HG03139 (cell line): Measurements from ENCODE around the gene UPK3BL2.
"Not testable (repeated sequence)": the region's sequence is repeated elsewhere in the genome, so short reads cannot be mapped to it uniquely, and the experiment has no call there.

Experiments
- ATAC-seq: cut with Tn5 transposase; IDR thresholded peaks from one replicate; pipeline ENCODE4 v1.9.1; 2021; ENCODE audit not compliant: unreplicated experiment

Gene UPK3BL2, protein sequence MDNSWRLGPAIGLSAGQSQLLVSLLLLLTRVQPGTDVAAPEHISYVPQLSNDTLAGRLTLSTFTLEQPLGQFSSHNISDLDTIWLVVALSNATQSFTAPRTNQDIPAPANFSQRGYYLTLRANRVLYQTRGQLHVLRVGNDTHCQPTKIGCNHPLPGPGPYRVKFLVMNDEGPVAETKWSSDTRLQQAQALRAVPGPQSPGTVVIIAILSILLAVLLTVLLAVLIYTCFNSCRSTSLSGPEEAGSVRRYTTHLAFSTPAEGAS

DNA sequence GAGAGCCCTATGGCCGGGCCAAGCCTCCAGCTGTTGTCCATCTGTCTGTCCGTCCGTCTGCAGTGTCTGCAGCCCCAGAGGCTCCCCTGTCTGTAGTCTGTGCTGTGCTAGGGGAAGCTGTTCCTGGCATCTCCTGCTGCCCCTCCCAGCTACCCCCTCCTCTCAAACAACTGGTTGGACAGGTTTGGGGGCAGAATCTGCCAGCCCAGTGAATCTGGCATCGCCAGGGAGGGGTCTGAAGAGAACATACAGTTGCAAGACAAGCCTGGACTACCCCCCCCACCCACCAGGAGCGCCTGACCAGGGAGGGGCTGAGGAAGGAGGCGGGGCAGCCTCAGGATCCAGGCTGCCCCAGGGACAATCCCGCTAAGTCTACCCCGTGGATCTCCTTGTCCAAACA, at the start of gene UPK3BL2:
TSS of gene UPK3BL2 (minus strand) at position 101 of the 400 bp plus-strand sequence. CDS start at position 41, 60 bp downstream.
- not testable (repeated sequence) for ATAC-seq

DNA sequence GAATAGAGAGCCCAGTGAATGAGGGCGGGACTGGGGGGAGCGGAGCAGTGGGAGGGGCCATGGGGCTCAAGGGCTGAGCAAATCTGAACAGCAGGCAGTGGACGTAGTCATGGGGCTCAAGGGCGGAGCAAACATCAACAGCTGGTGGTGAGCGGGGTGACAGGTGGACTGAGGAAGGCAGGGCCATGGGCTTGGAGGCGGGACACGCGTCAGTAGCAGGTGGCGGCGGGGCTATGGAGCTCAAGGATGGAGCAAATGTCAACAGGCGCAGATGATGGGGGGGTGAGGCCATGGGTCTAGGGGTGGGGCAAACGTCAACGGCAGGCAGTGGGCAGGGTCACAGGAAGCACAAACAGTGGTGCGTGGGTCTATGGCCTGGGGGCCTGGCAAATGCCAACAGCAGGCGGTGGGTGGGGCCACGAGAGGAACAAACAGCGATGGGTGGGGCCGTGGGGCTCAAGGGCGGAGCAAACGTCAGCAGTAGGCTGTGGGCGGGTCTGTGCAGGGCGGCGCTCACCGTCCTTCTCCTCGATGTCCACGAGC, 49.1 kb upstream of the UPK3BL2 start:
- ATAC-seq, result peak; percentile 52

- ATAC-seq, result not testable (repeated sequence)
Observed at GRCh38 chr7:102589857-102590256, 46.4 kb upstream of the UPK3BL2 start.

DNA sequence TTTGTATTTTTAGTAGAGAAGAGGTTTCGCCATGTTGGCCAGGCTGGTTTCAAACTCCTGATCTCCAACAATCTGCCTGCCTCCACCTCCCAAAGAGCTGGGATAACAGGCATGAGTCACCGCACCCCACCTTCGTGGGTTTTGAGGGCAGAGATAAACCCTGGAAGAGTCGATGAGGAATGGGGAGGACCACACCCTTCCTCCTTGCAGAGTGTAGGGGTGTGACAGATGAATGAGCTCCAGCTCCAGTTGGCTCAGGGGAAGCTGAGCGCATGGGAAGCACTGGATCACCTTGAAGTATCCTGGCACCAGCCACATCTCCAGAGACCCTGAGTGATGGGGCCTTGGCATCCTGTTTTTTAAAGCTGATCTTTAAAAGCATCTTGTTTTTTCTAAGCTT, 40.0 kb upstream of the UPK3BL2 start:
- not testable (repeated sequence) for ATAC-seq

DNA sequence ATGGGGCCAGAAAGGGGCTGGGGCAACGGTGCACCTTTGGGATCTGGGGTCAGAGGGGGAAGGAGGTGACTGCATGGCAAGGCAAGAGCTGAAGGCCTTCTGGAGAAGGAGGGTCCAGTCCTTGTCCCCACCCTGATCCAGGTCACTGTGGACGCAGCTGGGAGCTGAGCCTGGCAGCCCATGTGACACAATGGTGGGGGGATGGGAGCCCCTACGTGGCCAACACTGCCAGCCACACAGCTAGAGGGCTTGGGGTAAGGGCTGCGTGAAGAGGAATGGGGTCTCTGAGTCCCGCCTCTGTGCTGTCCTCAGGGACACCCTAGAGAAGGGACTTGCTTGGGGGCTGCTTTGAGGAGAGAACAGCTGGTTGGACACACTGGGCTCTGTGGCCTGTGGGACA, 38.2 kb upstream of the UPK3BL2 start:
- not testable (repeated sequence) for ATAC-seq

- ATAC-seq, result not testable (repeated sequence)
Observed at GRCh38 chr7:102578486-102578885, 35.0 kb upstream of the UPK3BL2 start.

- not testable (repeated sequence) for ATAC-seq
Observed at GRCh38 chr7:102577315-102578240, 34.1 kb upstream of the UPK3BL2 start.

DNA sequence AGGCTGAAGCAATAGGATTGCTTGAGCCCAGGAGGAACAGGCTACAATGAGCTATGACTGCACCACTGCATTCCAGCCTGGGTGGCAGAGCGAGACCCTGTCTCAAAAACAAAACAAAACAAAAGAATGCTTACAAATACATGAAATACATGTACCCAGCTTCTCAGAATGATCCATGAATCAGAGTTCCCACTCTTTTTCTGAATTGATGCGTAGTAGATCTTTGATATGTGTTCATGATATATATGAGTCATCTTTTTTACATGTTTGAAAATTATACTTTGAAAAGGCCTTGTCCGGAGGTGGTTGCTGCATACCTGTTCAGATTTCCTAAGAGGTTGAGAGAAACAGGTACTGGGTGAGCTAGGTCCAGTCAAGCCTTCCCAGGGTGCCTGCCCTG, 32.9 kb upstream of the UPK3BL2 start:
- not testable (repeated sequence) for ATAC-seq

DNA sequence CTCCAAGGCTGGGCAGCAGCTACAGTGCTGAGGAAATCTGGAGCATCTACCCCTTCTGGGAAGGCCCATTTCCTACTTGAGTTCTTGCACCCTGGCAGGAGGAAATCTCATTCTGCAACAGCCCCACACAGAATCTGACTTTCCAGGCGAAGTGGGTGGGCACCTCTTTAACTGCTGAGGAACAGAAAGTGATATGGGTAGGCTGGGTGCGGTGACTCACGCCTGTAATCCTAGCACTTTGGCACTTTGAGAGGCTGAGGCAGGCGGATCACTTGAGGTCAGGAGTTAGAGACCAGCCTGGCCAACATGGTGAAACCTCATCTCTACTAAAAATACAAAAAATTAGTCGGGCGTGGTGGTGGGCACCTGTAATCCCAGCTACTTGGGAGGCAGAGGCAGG, 31.1 kb upstream of the UPK3BL2 start:
- ATAC-seq, result not testable (repeated sequence)

DNA sequence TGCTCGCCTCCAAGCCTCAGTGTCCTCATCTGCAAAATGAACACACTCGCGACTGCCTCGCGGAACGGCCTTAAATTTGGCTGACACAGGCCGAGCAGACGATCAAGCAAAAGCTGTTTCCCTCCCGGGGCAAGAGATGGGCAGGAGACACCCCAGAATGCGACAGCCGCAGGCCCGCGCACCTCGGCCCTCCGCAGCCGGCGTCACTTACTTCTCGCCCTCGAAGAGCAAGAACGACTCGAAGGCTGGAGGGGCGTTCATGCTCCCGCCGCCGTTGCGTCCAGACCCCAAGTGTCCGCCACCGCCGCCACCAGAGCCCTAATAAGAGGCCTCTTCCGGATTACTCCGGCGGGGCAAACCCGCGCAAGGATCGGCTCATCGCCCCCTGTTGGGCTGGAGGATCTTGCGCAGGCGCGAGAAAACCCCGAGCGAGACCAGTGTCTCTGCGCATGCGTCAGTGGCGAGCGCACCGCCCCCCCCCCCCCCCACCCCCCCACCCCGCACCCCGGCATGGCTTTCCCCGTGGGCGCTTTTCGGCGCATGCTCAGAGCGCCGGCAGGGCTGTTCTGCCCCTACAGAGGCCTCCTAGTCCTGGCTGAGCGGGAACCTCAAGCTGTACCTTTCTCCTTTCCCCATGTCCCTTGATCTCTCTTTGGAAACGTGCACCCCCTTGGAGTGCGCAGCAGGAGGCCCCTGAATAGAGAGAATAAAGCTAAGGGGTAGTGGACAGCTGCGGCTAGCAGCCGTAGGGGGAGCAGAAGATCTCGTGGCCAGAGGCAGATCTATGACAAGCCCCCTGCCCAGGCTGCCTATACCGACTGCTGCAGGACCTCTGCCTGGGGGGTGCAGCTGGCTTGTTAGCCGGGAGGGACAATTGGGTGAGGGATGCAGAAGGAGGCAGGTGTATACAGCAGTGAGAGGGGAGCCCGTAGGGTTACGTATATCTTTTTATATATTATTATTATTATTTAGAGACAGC, 29.1 kb upstream of the UPK3BL2 start, which contains the start of gene POLR2J3:
TSS of gene POLR2J3 (minus strand) at position 323 of the 979 bp plus-strand sequence. CDS start at position 261, 62 bp downstream.
- peak; percentile 91 for ATAC-seq

- ATAC-seq, result not testable (repeated sequence)
Observed at GRCh38 chr7:102568620-102569019, 25.1 kb upstream of the UPK3BL2 start.

DNA sequence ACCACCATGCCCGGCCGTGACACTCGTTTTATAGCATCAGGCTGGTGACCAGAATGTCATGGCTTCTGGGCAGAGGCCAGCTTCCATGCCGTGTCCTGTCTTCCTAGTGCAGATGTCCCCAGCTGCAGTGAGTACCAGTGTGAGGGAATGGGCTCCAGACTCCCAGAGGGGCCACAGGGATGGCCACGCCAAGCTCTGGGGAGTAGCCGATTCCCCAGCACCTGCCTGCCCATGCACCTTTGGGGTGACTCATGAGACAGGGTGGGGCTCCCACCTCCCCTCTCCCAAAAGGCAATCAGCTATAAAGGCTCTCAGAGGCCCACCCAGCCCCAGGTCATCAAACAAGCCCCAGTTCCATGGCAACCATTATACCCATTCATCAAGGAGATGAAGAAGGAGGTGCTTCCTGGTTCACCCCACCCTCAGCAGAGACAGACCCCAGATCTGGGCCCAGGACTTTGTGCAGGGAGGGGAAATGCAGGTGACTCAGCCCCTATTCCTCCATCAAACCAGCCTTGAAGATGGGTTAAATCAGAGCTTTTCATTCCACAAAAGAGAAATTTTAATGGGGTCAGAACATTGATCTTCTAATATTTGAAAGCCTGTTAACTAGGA, 7.4 kb upstream of the UPK3BL2 start, which contains the start of gene SPDYE2:
TSS of gene SPDYE2 (plus strand) at position 419 of the 615 bp plus-strand sequence. CDS start 2,030 bp downstream, outside the sequence.
- not testable (repeated sequence) for ATAC-seq

DNA sequence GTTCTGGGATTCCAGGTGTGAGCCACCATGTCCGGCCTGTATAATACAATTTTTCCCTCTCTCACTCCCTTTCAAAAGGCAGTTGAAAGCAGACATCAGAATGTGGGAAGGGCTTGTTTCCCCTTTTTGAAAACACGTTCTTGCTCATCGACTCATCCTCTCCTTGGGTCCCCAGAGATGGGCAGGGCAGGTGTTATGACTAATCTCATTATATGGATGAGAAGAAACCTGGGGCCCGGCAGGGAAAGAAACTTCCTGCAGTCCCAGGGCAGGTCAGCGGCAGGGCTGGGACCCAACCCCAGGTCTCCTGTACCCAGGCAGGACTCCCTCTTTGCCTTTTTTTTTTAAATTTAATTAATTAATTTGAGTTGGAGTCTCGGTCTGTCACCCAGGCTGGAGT, 2.9 kb upstream of the UPK3BL2 start:
- ATAC-seq, result peak; percentile 42

GRCh38 chr7:102545288-102545687, 1.8 kb upstream of the UPK3BL2 start:
- ATAC-seq, result not testable (repeated sequence)

DNA sequence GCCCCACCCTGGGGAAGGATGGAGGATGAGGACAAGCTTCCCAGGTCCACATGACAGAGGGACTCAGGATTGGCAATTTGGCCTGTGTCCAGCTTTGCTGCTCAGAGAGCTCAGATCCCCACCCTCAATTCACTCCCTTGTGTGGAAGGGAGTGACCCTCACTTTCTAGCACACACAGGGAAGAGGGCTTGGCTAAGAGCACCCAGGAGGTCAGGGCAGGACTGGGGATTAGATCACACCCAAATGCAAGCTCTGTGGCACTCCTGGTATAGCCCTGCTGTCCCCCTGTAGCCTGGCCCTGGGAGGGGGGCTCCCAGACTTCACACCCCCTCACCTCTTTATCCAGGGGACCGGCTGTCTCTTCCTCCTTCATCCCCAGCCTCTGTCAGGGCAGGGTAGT, 876 bp upstream of the UPK3BL2 start:
- not testable (repeated sequence) for ATAC-seq

DNA sequence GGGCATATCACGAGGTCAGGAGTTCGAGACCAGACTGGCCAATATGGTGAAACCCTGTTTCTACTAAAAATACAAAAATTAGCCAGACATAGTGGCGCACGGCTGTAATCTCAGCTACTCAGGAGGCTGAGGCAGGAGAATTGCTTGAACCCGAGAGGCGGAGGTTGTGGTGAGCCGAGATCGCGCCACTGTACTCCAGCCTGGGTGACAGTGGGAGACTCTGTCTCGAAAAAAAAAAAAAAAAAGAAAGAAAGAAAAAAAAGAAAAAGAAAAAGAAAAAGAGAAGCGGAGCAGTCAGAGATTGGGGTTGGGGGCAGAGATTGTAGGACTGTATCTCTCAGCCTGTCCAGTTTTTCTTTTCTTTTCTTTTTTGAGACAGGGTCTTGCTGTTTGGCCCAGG, 725 bp downstream of the UPK3BL2 start:
- not testable (repeated sequence) for ATAC-seq

DNA sequence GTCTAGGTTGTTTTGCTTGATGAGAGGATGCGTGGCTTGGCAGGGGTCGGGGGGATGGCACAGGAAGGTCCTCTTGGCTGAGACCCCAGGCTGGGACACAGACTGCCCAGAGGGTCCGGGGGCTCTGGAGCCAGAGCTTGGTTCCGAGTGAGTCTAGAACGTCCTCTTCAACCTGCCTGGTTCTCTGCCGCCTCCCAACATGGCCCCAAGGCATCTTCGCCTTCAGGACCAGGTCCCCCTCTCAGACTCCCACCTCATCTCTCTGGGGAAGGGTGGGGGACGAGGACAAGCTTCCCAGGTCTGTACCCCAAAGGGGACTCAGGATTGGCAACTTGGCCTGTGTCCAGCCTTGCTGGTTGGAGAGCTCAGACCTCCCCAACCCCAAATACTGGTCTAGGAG, 1.4 kb downstream of the UPK3BL2 start:
- ATAC-seq, result not testable (repeated sequence)

- not testable (repeated sequence) for ATAC-seq
Observed at GRCh38 chr7:102540604-102541003, 2.9 kb downstream of the UPK3BL2 start.

GRCh38 chr7:102535062-102535615, 8.4 kb downstream of the UPK3BL2 start:
- ATAC-seq, result not testable (repeated sequence)
